Measurements from ENCODE around the gene DSCAM. TPM values are rescaled to one million over a fixed set of nuclear protein-coding genes. Genes with fewer than 3 reads are reported as not detected.

DSCAM gene
- total RNA-seq, 2 donors from 2014 or later: 0.05 TPM; not detected in 1

GRCh38 chr21:40602080-40602479 is 244.9 kb downstream of the DSCAM start:
- no peak for DNase-seq

GRCh38 chr21:40595806-40596205 is 251.2 kb downstream of the DSCAM start:
- Histone ChIP-seq H3K27ac (no peak overlapping the region), H3K36me3 (no peaks in the 10 kb centered on the region), H3K4me1 (no peaks in the 10 kb centered on the region), H3K27me3 (no peaks in the 10 kb centered on the region), H3K4me3 (no peak overlapping the region), H3K9me3 (no peaks in the 10 kb centered on the region), H3K9ac (ENCODE audit: low read depth in 2 of 2, low read length in 2 of 2) (no peak overlapping the region)
- intact Hi-C loops (cut with DNase I): no loop called here
- no peak for DNase-seq
- TF ChIP-seq CTCF (IDR thresholded peaks at IDR 0.05): no peak

More at GRCh38 chr21:40602080-40602479, 244.9 kb downstream of the DSCAM start:
- H3K9ac ChIP-seq (ENCODE audit: low read depth in 2 of 2, low read length in 2 of 2): no peak overlapping the region
- no peak overlapping the region for H3K4me3 ChIP-seq
- no peaks in the 10 kb centered on the region for H3K4me1 ChIP-seq
- H3K9me3 ChIP-seq: no peaks in the 10 kb centered on the region
- H3K27ac ChIP-seq: no peak overlapping the region
- H3K27me3 ChIP-seq: no peaks in the 10 kb centered on the region
- intact Hi-C loops (cut with DNase I): no loop called here
- no peaks in the 10 kb centered on the region for H3K36me3 ChIP-seq
- no peak for TF ChIP-seq CTCF (IDR thresholded peaks at IDR 0.05)

GRCh38 chr21:40587736-40588346 is 259.1 kb downstream of the DSCAM start:
- no peaks in the 10 kb centered on the region for H3K9me3 ChIP-seq
- no peak overlapping the region for H3K9ac ChIP-seq (ENCODE audit: low read depth in 2 of 2, low read length in 2 of 2)
- no peak for DNase-seq
- no peak overlapping the region for H3K27ac ChIP-seq
- H3K27me3 ChIP-seq: no peaks in the 10 kb centered on the region
- no peak overlapping the region for H3K4me3 ChIP-seq
- intact Hi-C loops (cut with DNase I): no loop called here
- H3K36me3 ChIP-seq: no peaks in the 10 kb centered on the region
- TF ChIP-seq CTCF (IDR thresholded peaks at IDR 0.05): no peak
- no peaks in the 10 kb centered on the region for H3K4me1 ChIP-seq

DNA sequence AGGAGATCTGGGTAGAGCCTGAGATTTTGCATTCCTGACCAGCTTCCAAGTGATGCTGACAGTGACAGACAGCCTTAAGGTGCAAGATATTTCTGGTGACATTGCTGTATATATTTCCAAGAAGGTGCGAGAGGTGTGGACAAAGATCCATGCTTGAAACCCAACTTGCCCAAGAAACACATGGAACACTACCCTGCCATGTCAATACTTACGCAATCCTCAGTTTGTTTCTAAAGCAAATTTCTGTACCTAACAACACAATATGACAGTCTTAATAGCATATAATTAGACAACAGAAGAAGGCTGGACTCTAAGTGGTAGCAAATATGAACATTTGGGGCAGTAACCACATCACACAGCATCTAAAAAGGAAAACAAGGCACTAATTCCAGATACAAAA is 260.4 kb downstream of the DSCAM start:
- H3K36me3 ChIP-seq: no peaks in the 10 kb centered on the region
- H3K27ac ChIP-seq: no peak overlapping the region
- no peak for TF ChIP-seq CTCF (IDR thresholded peaks at IDR 0.05)
- no peak overlapping the region for H3K9ac ChIP-seq (ENCODE audit: low read depth in 2 of 2, low read length in 2 of 2)
- no peak for DNase-seq
- H3K4me3 ChIP-seq: no peak overlapping the region
- intact Hi-C loops (cut with DNase I): no loop called here
- H3K9me3 ChIP-seq: no peaks in the 10 kb centered on the region
- H3K27me3 ChIP-seq: no peaks in the 10 kb centered on the region
- no peaks in the 10 kb centered on the region for H3K4me1 ChIP-seq

- TF ChIP-seq CTCF (IDR thresholded peaks at IDR 0.05): no peak
- Histone ChIP-seq H3K4me1 (no peaks in the 10 kb centered on the region), H3K27me3 (no peaks in the 10 kb centered on the region), H3K4me3 (no peak overlapping the region), H3K9me3 (no peaks in the 10 kb centered on the region), H3K9ac (ENCODE audit: low read depth in 2 of 2, low read length in 2 of 2) (no peak overlapping the region), H3K27ac (no peak overlapping the region), H3K36me3 (no peaks in the 10 kb centered on the region)
- intact Hi-C loops (cut with DNase I): no loop called here
- no peak for DNase-seq
Observed at GRCh38 chr21:40577285-40578043, 269.5 kb downstream of the DSCAM start.

Data from colonic mucosa (tissue), 4 donors.